Fibroblast of the aortic adventitia (primary cell): ENCODE measurements around the gene PRKN. TPM values are rescaled to one million over a fixed set of nuclear protein-coding genes. Genes with fewer than 3 reads are reported as not detected.

Experiments used
- DNase-seq: peaks from one replicate; pipeline ENCODE4 v3.0.0-alpha.2; 2010; ENCODE audit warnings: low read depth
- H3K4me3 ChIP-seq: 2 replicates; pipeline ENCODE4 v1.5.1; 2011; ENCODE audit warnings: low read depth, mild to moderate bottlenecking, control low read depth, low read length, moderate library complexity
- total RNA-seq: library from RNA; depleted of rRNA; stranded (reverse); fragments of >200 nt; gene quantifications from 2 replicates; pipeline ENCODE4 v1.2.3, GENCODE V29; 2012; ENCODE audit warnings: low replicate concordance
- TF ChIP-seq, protein P1 (sequence below): IDR thresholded peaks from 2 replicates; pipeline ENCODE4 v1.5.1; 2011; ENCODE audit warnings: mild to moderate bottlenecking, low read length, control low read depth, inconsistent platforms; ENCODE audit not compliant: insufficient read depth

The PRKN gene
- total RNA-seq, 1 donor = 2.0 TPM

DNA sequence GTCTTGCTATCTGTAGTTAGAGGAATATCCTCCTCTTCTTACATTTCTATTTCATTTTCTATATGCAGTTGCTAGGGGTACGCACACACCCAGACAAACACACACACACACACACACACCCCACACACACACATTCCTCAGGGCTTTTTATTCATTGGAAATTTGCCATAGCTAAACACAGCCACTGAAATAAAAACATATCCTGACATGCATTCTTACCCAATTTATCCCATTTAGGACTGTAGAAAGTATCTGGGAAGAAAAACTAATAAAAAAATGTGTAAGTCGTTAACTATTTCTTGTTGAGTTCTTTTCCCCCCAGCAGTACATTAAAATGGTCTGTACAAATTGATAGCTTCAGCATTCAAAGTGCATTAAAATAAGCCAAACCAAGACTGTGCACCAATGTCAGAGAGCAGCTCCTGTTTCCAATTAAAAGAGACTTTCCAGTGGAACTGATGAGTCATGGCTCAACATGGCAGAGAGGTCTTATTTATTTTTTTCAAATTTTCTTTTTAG is 1095.8 kb downstream of the PRKN start:
- H3K4me3 ChIP-seq = no peak overlapping the region
- DNase-seq = peak; percentile 59
- TF ChIP-seq, protein P1, sequence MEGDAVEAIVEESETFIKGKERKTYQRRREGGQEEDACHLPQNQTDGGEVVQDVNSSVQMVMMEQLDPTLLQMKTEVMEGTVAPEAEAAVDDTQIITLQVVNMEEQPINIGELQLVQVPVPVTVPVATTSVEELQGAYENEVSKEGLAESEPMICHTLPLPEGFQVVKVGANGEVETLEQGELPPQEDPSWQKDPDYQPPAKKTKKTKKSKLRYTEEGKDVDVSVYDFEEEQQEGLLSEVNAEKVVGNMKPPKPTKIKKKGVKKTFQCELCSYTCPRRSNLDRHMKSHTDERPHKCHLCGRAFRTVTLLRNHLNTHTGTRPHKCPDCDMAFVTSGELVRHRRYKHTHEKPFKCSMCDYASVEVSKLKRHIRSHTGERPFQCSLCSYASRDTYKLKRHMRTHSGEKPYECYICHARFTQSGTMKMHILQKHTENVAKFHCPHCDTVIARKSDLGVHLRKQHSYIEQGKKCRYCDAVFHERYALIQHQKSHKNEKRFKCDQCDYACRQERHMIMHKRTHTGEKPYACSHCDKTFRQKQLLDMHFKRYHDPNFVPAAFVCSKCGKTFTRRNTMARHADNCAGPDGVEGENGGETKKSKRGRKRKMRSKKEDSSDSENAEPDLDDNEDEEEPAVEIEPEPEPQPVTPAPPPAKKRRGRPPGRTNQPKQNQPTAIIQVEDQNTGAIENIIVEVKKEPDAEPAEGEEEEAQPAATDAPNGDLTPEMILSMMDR = no peak

DNA sequence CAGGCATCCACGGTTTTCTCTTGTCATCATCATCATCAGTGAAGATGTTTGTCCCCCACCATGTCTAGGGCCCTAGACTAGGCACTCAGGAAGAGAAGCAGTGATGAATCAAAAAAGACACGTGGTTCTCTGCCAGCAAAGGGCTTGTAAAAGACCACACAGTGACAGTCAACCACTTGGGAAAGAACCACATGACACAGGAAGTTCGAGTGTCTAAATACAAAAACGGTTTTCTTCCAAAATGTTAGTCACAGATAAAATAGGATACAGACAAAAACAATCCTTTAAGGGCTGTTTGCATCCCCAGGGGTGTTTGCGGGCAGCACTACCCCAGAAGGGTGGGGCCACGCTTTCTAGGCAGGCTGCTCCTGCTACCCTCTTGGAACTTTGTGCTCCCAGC is 1096.9 kb downstream of the PRKN start:
- no peak for DNase-seq
- TF ChIP-seq, protein P1 = no peak
- H3K4me3 ChIP-seq = no peak overlapping the region

DNA sequence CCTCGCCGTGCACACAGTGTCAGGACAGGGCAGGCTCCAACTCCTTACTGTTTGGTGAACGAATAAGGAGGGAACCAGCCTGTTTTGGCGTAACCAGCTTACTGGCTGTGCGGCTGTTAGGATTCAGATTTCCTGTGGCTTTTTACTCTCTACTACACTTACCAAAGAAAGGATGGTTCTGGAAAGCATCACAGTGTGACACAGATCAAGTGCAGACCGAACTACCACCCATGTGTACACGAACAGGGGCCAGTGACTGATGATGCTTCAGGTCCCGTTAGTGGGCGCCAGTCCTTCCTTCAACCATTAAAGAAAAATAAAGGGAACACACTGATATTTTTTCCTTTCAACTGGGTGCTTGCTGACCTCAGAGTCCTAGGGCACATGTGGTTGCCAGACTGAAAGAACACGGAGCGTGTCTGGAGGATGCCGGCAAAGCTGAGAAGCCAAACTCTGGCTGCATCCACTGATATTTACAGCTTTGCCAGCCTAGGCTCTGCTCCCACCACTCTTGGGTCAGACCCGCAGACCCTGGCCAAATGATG is 1101.4 kb downstream of the PRKN start:
- H3K4me3 ChIP-seq = no peak overlapping the region
- TF ChIP-seq, protein P1 = no peak
- no peak for DNase-seq

DNA sequence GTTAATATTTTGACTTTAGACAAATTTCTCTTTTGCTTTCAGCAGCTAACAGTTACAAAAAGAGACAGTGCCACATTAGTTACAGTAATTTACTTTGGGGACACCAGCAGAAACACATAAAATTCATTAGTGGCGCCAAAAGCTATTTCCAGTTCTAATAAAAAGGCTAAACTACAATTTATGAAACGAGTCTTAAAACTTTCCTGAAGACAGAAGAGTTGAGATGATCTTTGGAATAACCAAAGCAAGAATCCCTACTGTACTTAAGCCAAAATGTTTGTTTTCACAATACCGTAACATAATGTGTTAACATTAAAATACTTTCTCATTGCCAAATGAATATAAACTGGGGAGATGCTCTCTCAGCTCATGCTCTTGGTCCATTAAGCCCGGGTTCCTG is 1103.5 kb downstream of the PRKN start:
- no peak overlapping the region for H3K4me3 ChIP-seq
- DNase-seq = no peak
- TF ChIP-seq, protein P1 = no peak

DNA sequence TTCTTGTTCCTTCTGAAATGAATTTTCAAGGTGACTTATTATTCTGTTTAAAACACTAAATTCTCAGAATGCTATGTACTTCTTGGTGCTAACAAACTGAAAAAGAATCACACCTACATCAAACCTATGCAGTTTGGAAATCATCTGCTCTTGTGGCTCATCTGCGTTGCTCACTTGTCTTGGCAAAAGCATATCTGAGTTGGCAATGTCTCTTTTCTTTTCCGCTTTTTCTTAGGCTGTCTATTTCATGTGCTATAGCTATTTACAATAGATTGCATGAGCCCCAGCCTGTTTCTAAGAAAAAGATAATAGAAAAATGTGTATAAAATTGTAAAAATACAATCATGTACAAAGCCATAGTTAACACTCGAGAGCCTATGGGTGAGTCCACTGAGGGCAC is 1104.8 kb downstream of the PRKN start:
- no peak overlapping the region for H3K4me3 ChIP-seq
- peak; percentile 43 for DNase-seq
- TF ChIP-seq, protein P1 = no peak

DNA sequence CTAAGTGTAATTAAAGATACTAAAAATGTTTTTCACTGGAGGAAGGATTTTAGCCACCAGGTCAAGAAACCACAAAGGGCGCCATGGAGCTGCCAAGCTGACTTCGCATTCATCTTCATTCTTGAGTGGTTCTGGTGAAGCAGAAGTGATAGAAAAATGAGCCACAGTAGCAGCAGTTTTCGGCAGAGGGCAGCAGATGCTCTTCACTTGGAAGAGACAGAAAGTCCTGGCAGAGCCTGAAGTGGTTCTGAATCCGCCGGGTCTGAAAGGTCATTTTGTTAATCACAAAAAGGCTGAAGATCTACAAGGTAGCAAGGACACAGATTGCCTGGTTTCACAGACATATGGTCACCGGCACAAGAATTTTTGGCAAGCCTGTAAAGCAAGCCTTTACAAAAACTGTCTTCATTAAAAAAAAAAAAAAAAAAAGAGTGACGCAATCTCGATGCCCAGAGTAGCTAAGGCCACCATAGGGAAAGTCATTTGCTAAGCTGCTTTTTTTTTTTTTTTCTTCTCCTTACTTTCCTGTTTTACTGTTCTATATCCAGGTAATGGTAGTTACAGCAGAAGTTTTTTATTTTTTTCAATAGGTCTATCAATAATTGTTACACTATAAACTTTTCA is 1108.6 kb downstream of the PRKN start:
- DNase-seq = peak; percentile 19
- no peak overlapping the region for H3K4me3 ChIP-seq
- TF ChIP-seq, protein P1 = peak; percentile 14

DNA sequence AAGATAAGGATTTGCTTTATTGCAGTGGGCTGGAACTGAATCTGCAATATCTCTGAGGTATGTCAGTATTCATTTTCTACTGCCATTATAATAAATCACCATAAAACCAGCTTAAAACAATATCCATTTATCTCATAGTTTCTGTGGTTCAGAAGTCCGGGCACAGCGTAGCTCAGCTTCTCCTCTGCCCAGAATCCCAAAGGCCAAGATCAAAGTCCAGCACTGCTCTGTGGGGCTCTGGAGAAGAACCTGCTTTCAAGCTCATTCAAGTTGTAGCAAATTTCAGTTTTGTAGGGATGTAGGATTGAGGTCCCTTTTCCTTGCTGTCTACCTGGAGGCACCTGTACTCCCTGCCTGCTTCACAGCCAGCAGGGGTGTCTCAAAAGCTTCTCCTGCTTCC is 1113.9 kb downstream of the PRKN start:
- no peak overlapping the region for H3K4me3 ChIP-seq
- TF ChIP-seq, protein P1 = no peak
- no peak for DNase-seq
